Activated CD4-positive, CD25-positive, alpha-beta regulatory T cell (primary cell): ENCODE data around the gene UCKL1.
"Not testable (repeated sequence)": the region's sequence is repeated elsewhere in the genome, so short reads cannot be mapped to it uniquely, and the experiment has no call there.

Source experiments
- DNase-seq, 4 experiments: peaks; one replicate each; lab custom pipeline; 2025; lab: John Stamatoyannopoulos, UW

The UCKL1 gene

DNA sequence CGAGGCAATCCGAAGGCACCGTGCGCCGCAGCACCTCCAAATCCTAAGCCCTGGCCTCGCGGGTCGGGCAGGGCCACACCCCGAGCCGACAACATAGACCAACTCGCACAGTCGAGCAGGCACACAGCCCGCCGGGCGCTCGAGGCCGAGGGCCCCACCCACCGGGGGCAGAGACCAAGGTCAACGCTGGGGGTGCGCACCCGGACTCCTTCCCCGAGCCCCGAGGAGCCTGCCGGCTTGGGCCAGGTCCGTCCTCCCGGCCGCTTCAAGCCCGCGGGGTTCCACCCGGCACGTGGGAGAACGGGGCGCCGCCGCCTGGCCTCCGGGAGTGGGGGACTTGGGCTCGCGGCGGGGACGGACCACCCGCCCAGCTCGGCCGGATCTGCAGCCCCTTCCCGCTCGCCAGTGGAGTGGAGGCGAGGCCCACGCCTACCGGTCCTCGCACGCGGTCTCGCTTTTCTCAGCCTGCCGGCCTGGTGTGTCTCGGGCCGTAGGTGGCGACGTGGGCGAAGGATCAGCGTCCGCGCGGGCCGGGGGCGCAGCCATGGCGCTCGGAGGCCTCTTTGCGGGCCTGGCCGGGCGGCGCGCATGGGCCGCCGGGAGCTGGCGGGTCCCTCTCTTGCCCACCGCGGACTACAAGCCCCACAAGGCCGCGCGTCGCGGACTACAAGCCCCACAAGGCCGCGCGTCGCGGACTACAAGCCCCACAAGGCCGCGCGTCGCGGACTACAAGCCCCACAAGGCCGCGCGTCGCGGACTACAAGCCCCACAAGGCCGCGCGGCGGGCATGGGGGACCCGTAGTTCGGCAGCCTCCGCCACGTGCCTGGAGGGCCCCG lies at the start of gene UCKL1:
Gene UCKL1 (minus strand): TSS at position 590 of the 837 bp plus-strand sequence. CDS start 44 bp downstream, at position 546.
- DNase-seq: peak; percentile 76 to 86 (median 82)

- no peak for DNase-seq
Observed at GRCh38 chr20:64005394-64005793, 49.2 kb upstream of the UCKL1 start.

- no peak for DNase-seq
Observed at GRCh38 chr20:64003960-64004725, 47.9 kb upstream of the UCKL1 start.

DNA sequence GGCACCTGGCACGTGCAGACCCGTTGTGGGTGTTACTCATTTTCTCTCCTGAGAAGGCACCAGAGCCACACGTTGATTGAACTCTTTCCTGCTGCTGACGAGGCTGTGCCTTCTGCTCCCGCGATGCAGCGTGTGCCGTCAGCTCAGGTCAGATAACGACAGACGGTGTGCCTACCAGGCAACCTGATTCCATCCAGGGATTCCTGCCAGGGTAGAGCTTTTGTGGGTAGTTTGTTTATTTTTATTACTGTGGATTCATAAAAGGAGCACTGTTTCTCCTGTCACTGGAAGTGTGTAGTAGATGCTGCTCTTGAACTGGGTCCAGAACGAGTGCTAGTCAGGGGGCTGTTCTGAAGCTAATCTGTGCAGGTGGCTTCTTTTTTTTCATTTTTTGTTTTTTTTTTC lies 45.4 kb upstream of the UCKL1 start:
- no peak for DNase-seq

DNA sequence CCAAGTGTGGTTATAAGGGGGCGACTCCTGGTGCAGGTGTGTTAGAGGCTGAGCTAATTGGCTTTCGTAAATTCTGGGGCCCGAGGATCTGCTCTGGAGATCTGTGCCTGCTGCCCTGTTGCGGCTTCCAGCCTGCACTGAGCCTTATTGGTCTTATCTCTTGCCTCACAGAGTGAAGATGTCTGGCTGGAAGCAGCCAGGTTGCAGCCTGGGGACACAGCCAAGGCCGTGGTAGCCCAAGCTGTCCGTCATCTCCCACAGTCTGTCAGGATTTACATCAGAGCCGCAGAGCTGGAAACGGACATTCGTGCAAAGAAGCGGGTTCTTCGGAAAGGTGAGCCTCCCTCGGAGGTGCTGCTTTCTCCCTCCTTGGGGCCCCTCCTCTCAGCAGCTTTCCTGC lies 44.7 kb upstream of the UCKL1 start:
- no peak for DNase-seq

DNA sequence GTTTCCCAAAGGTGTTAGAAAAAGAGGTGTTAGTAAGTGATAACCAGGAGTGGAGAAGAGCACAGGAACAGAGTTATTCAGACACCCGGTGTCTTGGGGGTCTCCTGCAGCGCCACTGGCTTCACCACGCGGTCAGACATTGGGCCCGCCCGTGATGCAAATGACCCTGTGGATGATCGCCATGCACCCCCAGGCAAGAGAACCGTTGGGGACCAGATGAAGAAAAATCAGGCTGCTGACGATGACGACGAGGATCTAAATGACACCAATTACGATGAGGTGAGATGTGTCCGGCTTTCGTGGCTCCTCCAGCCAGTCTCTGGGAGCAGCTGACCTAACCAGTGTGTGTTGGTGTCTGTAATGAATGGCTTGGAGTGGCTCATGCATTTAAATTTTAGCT lies 26.7 kb upstream of the UCKL1 start:
- DNase-seq: no peak

GRCh38 chr20:63980806-63981728 lies 24.9 kb upstream of the UCKL1 start, which contains the start of gene PRPF6:
TSS of gene PRPF6 (plus strand) at chr20:63981132. CDS start at chr20:63981246, 114 bp downstream.
- DNase-seq: peak; percentile 88 to 97 (median 90)

DNA sequence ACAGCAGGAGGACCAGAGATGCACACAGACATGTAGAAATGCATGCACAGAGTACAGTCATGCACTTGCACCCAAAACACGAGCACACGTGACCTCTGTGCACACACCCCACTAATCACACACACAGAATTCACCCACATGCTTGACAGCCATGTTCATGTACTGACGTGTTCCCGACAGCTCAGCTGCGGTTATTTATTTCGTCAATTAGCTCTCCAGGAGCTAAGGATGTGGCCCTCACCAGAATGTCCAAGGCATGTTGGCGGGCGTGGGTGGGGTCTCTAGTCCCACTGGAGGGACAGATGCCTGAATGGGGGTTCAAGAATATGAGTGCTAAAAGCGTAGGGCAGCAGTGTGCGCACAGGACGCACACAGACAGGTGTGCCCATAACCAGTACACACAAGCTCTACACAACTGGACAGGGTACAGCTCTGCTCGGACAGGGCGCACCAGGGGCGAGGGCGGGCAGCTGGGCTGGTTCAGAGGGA lies 24.1 kb upstream of the UCKL1 start:
- DNase-seq: no peak

DNA sequence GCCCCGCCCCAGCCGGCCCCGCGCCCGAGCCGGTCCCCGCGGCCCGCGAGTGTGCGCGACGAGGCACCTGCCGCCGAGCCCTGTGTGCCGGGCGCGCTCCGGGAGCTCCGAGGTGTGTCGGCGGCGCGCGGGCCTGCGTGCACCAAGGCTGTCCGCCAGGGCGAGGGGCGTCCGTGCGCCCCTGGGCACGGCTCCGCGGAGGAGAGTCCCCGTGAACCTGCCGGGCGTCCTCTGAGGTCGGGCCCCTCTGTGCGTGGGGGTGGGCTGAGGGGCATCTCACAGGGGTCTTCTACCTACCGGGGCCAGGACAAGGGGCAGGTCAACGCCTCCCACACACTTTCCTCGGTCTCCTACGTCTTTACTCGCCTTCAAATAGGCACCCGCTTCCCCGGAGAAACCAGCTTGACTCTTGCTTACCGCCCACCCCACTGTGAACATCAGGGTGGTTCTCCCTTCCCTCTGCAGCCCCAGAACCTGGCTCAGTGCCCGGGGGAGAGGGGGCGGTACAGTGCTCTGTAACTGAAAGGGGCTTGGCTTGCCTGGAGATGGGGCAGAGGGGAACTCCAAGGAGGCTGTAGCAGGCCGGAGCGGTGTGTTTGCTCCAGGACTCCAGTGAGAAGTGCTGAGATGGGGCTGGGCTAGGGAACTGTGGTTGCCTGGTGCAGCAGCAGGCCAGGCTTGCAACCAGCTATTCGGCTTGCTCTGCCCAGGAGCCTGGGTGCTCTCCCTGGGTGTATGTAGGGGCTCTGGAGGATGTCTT lies 23.5 kb upstream of the UCKL1 start, which contains the start of gene SAMD10:
Gene SAMD10 (minus strand): TSS at position 86 of the 760 bp plus-strand sequence. CDS start 175 bp downstream, outside the sequence.
- DNase-seq: peak; percentile 26 to 52 (median 35)

DNA sequence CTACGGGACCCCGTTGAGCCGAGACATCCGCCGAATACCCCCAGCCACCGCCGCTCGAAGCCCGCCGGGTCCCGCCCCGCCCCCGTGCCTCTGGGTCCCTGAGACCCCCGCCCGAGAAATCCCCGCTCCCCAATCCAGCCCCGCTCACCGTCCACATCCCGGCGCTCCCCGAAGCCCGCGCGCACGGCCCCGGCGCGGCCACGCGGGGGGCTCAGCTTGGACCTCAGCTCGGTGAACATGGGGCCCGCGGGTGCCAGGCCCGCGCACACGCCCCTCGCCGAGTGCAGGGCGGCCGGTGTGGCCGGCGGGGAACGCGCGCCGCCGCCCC lies 23.0 kb upstream of the UCKL1 start:
- DNase-seq: no peak

- DNase-seq: peak in 1 of 4 experiments; percentile 27
Observed at GRCh38 chr20:63978319-63979228, 22.4 kb upstream of the UCKL1 start.

- DNase-seq: peak in 1 of 4 experiments; percentile 41
Observed at GRCh38 chr20:63977739-63978276, 21.6 kb upstream of the UCKL1 start.

- no peak for DNase-seq
Observed at GRCh38 chr20:63976980-63977738, 20.9 kb upstream of the UCKL1 start.

DNA sequence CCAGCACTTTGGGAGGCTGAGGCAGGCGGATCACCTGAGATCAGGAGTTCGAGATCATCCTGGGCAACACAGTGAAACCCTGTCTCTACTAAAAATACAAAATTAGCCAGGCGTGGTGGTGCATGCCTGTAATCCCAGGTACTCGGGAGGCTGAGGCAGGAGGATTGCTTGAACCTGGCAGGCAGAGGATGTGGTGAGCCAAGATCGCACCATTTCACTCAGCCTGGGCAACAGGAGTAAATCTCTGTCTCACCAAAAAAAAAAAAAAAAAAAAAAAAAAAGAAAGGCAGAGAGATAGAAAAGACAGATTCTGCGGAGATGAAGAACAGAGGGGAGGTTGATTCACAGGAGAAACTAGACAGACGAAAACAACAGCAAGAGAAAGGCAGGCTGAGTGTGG lies 20.3 kb upstream of the UCKL1 start:
- not testable (repeated sequence) for DNase-seq

DNA sequence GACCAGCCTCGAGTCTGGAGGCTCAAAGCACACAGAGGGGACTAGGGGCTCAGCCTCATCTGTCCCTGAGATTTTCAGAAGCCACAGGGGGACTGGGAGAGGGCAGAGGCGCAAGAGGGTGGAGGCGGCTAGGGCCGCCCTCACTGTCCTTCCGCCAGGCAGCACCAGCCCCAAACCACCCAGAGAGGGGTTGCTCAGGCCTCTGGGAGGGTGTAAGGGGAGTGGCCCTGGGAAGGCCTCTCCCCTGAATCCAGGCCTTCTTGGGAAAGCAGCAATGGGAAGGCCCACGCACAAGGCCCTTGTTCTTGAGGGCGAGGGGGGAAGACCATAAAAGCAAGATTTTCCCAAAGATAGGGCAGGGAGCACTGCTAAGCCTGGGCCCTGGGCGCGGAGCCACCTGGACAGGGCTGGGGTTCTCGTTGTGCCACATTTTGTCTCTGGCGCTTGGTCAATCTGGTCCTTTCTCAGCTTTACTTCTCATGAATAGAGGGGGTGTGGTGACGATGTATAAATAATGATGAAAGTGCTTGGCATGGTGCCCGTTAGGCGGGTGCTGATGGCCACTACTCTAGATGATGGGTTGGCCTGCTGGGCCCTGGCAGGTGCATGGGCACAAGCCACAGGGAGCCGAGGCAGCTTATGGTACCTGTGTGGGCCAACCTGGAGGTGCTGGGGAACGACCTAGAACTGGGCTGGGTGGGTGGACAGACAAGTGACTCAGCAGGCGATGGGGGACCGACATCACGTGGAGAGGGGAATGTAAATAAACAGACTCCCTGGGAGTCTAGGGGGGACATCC lies 18.4 kb upstream of the UCKL1 start:
- DNase-seq: no peak

DNA sequence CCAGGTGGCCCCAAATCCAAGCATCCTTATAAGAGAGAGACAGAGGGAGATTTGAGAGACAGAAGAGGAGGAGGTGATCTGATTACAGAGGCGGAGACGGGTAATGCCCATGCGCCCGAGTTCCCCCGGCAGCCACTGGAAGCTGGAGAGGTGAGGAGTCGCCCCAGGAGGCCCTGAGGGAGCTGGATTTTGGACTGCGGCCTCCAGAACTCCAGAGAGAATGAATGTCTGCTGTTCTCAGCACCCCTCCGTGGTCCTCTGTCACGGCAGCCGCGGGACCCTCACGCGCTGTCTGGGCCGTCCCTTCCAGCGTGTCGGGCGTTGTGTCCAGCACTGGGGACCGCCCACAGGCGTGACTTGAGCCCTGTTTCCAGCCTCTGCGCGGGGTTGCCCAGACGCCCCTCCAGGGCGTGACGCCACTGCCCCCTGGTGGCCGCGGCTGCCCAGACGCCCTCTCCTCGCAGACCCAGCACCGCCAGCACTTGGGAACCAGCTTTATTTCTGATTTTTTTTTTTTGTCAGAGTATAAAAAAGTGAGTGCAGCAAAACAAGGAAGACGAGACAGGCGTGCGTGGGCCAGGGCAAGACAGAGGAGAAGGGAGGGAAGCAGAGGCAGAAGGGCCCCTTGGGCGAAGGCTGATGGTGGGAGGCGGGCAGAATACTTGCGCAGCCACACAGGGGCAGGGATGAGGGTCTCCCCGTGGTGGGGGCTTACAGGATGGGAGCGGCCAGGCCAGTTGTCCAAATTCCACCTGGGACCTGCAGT lies 17.6 kb upstream of the UCKL1 start:
- DNase-seq: peak; percentile 67 to 77 (median 73)

GRCh38 chr20:63973160-63973479 lies 16.9 kb upstream of the UCKL1 start:
- DNase-seq: no peak
